OCI-LY1 (cell line): ENCODE measurements around the gene KCNK13.

Experiments
- H2AFZ ChIP-seq: fragments of 200-600 bp; sonication (generic), shearing (Covaris generic); 2 replicates; pipeline ENCODE4 v1.6.0; 2014; ENCODE audit warnings: antibody characterized with exemption, mild to moderate bottlenecking, low read length
- H3F3A ChIP-seq: fragments of 200-600 bp; sonication (generic), shearing (Covaris generic); 2 replicates; pipeline ENCODE4 v1.6.0; 2014; ENCODE audit warnings: mild to moderate bottlenecking, antibody characterized with exemption, low read length, moderate library complexity; ENCODE audit not compliant: insufficient read depth
- H3K27ac ChIP-seq: fragments of 200-600 bp; sonication (generic); 2 replicates; pipeline ENCODE4 v1.5.1; 2014; ENCODE audit warnings: low read length, mixed run types, mild to moderate bottlenecking, low read depth; ENCODE audit not compliant: poor library complexity, severe bottlenecking
- H3K27me3 ChIP-seq: fragments of 200-600 bp; sonication (generic); 2 replicates; pipeline ENCODE4 v1.6.0; 2014; ENCODE audit warnings: antibody characterized with exemption, mild to moderate bottlenecking, low read length, moderate library complexity; ENCODE audit not compliant: insufficient read depth
- H3K36me3 ChIP-seq: fragments of 200-600 bp; sonication (generic); 2 replicates; pipeline ENCODE4 v1.6.1; 2014; ENCODE audit warnings: mild to moderate bottlenecking, antibody characterized with exemption, low read length, moderate library complexity, mixed read lengths; ENCODE audit not compliant: insufficient read depth
- H3K4me1 ChIP-seq: fragments of 200-600 bp; sonication (generic); 2 replicates; pipeline ENCODE4 v1.5.1; 2014; ENCODE audit warnings: mild to moderate bottlenecking, low read length, moderate library complexity; ENCODE audit not compliant: insufficient read depth, severe bottlenecking
- H3K4me2 ChIP-seq: fragments of 200-600 bp; sonication (generic), shearing (Covaris generic); 2 replicates; pipeline ENCODE4 v1.6.1; 2014; ENCODE audit warnings: low read length
- H3K4me3 ChIP-seq: fragments of 200-600 bp; sonication (generic); 2 replicates; pipeline ENCODE4 v1.5.1; 2014; ENCODE audit warnings: low read length, low read depth, mild to moderate bottlenecking, mixed read lengths; ENCODE audit not compliant: poor library complexity, severe bottlenecking
- H3K79me2 ChIP-seq: fragments of 200-600 bp; shearing (Covaris generic); 2 replicates; pipeline ENCODE4 v1.6.1; 2016; ENCODE audit warnings: mixed run types, low read length, mixed read lengths; ENCODE audit not compliant: insufficient read depth
- H3K9ac ChIP-seq: fragments of 200-600 bp; sonication (generic), shearing (Covaris generic); 2 replicates; pipeline ENCODE4 v1.6.1; 2014; ENCODE audit warnings: mild to moderate bottlenecking, low read length, mixed read lengths
- H3K9me2 ChIP-seq: fragments of 200-600 bp; sonication (generic), shearing (Covaris generic); 2 replicates; pipeline ENCODE4 v1.6.1; 2014; ENCODE audit warnings: low read depth, mild to moderate bottlenecking, low read length, mixed read lengths
- H3K9me3 ChIP-seq: fragments of 200-600 bp; shearing (Covaris generic); 2 replicates; pipeline ENCODE4 v1.6.1; 2014; ENCODE audit warnings: low read length, mixed read lengths
- H4K20me1 ChIP-seq: fragments of 200-600 bp; sonication (generic), shearing (Covaris generic); 2 replicates; pipeline ENCODE4 v1.6.0; 2016; ENCODE audit warnings: mild to moderate bottlenecking, low read length; ENCODE audit not compliant: insufficient read depth
- CTCF ChIP-seq: fragments of 200-600 bp; sonication (generic), shearing (Covaris generic); IDR thresholded peaks from 2 replicates; pipeline ENCODE4 v1.5.1; 2017; ENCODE audit warnings: mild to moderate bottlenecking, antibody characterized with exemption, low read length, moderate library complexity, mixed read lengths
- EZH2 ChIP-seq: fragments of 200-600 bp; sonication (generic), shearing (Covaris generic); IDR thresholded peaks from 2 replicates; pipeline ENCODE4 v1.8.0; 2017; ENCODE audit warnings: borderline replicate concordance, mixed run types, mild to moderate bottlenecking, antibody characterized with exemption, low read length, moderate library complexity, mixed read lengths

Gene KCNK13

GRCh38 chr14:90159688-90160087 lies 97.9 kb downstream of the KCNK13 start:
- Histone ChIP-seq H4K20me1 (no peaks in the 10 kb centered on the region), H3K27ac (no peak overlapping the region), H3K9me2 (no peaks in the 10 kb centered on the region), H2AFZ (no peak overlapping the region), H3K36me3 (no peaks in the 10 kb centered on the region), H3K9me3 (no peaks in the 10 kb centered on the region), H3K9ac (no peak overlapping the region), H3K4me1 (no peaks in the 10 kb centered on the region), H3K4me2 (no peak overlapping the region), H3K27me3 (no peaks in the 10 kb centered on the region), H3F3A (no peaks in the 10 kb centered on the region), H3K79me2 (no peaks in the 10 kb centered on the region), H3K4me3 (no peak overlapping the region)
- TF ChIP-seq EZH2 (no peak), CTCF (no peak)

- Histone ChIP-seq H3K4me3 (no peak overlapping the region), H3K27ac (no peak overlapping the region), H3K36me3 (no peaks in the 10 kb centered on the region), H2AFZ (no peak overlapping the region), H3K27me3 (no peaks in the 10 kb centered on the region; the same call in 1 of the 2 replicates), H3K9me3 (no peaks in the 10 kb centered on the region), H4K20me1 (no peaks in the 10 kb centered on the region), H3K4me1 (no peaks in the 10 kb centered on the region), H3K9me2 (no peaks in the 10 kb centered on the region), H3K79me2 (no peaks in the 10 kb centered on the region), H3K9ac (no peak overlapping the region), H3F3A (no peaks in the 10 kb centered on the region), H3K4me2 (no peak overlapping the region)
- TF ChIP-seq CTCF (no peak), EZH2 (no peak)
Observed at GRCh38 chr14:90161129-90161528, 99.3 kb downstream of the KCNK13 start.

- no peaks in the 10 kb centered on the region for H3K9me3 ChIP-seq
- H3K79me2 ChIP-seq, result no peaks in the 10 kb centered on the region
- no peaks in the 10 kb centered on the region for H3F3A ChIP-seq
- no peak overlapping the region for H3K4me2 ChIP-seq
- no peak overlapping the region for H3K4me3 ChIP-seq
- H4K20me1 ChIP-seq, result no peaks in the 10 kb centered on the region
- H3K9ac ChIP-seq, result no peak overlapping the region
- no peak overlapping the region for H3K27ac ChIP-seq
- H2AFZ ChIP-seq, result no peak overlapping the region
- H3K27me3 ChIP-seq, result no peaks in the 10 kb centered on the region; the same call in 1 of the 2 replicates
- TF ChIP-seq EZH2, result no peak
- TF ChIP-seq CTCF, result no peak
- H3K9me2 ChIP-seq, result no peaks in the 10 kb centered on the region
- no peaks in the 10 kb centered on the region for H3K36me3 ChIP-seq
- no peaks in the 10 kb centered on the region for H3K4me1 ChIP-seq
Observed at GRCh38 chr14:90168425-90169105, 106.8 kb downstream of the KCNK13 start.
